ENCODE data around the gene NRTN. TPM values are rescaled to one million over a fixed set of nuclear protein-coding genes. Genes with fewer than 3 reads are reported as not detected.
"Not testable (repeated sequence)": the region's sequence is repeated elsewhere in the genome, so short reads cannot be mapped to it uniquely, and the experiment has no call there.

The NRTN gene
- polyA plus RNA-seq, 1 experiment, result 0.22 TPM

- CTCF ChIA-PET, result interaction anchor here (3.6 kb wide), 1 partner anchor 22 kb away, joined by 32 read pairs; no protein-coding TSS in a partner anchor
These were observed 32.5 kb upstream of the NRTN start for GRCh38 chr19:5772416-5772815.

DNA sequence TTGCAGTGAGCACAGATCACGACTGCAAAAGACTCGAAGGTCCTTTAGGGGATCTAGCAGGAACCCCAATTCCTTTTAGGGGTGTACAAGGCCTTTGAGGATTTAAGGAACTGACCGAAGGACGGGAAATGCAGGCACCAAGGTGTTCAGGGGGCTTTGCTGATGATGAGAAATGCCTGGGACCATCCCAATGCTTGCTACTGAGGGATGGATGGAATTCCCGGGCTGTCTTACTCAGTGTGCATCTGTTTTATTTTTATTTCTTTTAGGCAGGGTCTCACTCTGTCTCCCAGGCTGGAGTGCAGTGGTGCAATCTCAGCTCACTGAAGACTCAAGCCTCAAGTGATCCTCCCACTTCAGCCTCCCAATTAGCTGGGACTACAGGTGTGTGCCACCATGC lies 31.6 kb upstream of the NRTN start:
- CTCF ChIA-PET, result interaction anchor here (0.6 to 3.6 kb wide), 5 partner anchors 15 to 53 kb away, joined by 3 to 32 read pairs (median 5); partner anchors contain the start of genes CATSPERD and DUS3L
- no peak for TF ChIP-seq CTCF (IDR thresholded peaks at IDR 0.05; ENCODE audit: insufficient read depth, low read depth, low read length)
- no peaks in the 10 kb centered on the region for H3K27me3 ChIP-seq (ENCODE audit: control insufficient read depth, insufficient read depth, low read length)
- POLR2A ChIA-PET, result interaction anchor here (0.6 kb wide), 1 partner anchor 319 kb away, joined by 5 read pairs; no protein-coding TSS in a partner anchor
- H3K36me3 ChIP-seq (ENCODE audit: control insufficient read depth, insufficient read depth, low read length), result no peaks in the 10 kb centered on the region
- no peak for DNase-seq (ENCODE audit: low read depth)
- H3K4me3 ChIP-seq (ENCODE audit: low read depth, low read length), result no peak overlapping the region

More at GRCh38 chr19:5772416-5772815, 32.5 kb upstream of the NRTN start:
- Histone ChIP-seq H3K36me3 (ENCODE audit: control insufficient read depth, insufficient read depth, low read length) (no peaks in the 10 kb centered on the region), H3K27me3 (ENCODE audit: control insufficient read depth, insufficient read depth, low read length) (no peaks in the 10 kb centered on the region), H3K4me3 (ENCODE audit: low read depth, low read length) (no peak overlapping the region)
- POLR2A ChIA-PET, result interaction anchor here (0.6 kb wide), 1 partner anchor 22 kb away, joined by 10 read pairs; no protein-coding TSS in a partner anchor
- DNase-seq (ENCODE audit: low read depth), result no peak
- no peak for TF ChIP-seq CTCF (IDR thresholded peaks at IDR 0.05; ENCODE audit: insufficient read depth, low read depth, low read length)

- no peak for DNase-seq (ENCODE audit: low read depth)
- H3K27me3 ChIP-seq (ENCODE audit: control insufficient read depth, insufficient read depth, low read length), result no peaks in the 10 kb centered on the region
- H3K4me3 ChIP-seq (ENCODE audit: low read depth, low read length), result no peak overlapping the region
- TF ChIP-seq CTCF (IDR thresholded peaks at IDR 0.05; ENCODE audit: insufficient read depth, low read depth, low read length), result no peak
- CTCF ChIA-PET, result interaction anchor here (1.0 to 3.6 kb wide), 5 partner anchors 13 to 30 kb away, joined by 3 to 32 read pairs (median 5); no protein-coding TSS in a partner anchor
- no peaks in the 10 kb centered on the region for H3K36me3 ChIP-seq (ENCODE audit: control insufficient read depth, insufficient read depth, low read length)
- POLR2A ChIA-PET, result interaction anchor here (0.7 kb wide), 1 partner anchor 19 kb away, joined by 14 read pairs; no protein-coding TSS in a partner anchor
These were observed 29.9 kb upstream of the NRTN start for GRCh38 chr19:5774921-5775320.

DNA sequence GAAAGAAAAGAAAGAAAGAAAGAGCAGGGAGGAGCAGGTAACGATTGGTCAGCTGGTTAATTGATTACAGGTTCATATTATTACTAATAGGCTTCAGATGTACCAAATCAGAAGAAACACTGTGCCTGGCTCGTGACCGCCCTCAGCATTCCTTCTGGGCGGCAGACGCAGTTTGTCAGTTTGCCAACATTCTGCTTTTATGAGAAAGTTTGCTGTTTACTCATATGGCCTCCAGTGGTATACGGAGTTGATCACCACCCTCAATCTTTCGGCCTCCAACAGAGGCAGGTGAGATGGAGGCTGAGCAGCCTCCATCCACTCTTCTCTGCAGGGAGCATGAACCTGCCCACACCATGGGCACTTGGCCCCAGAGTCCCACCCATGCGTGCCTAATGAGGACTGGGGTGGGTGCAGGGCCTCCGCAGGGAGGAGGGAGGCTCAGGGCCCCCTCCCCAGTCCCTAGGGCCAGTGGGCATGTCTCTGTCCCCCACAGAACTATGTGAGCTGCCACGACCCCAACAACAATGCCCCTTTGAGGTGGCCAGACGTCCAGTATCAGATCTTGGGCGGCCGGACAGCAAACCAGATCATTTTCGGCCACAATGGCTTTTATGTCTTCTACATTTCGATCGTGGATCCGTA lies 29.1 kb upstream of the NRTN start:
- ChIA-PET CTCF (interaction anchor here (1.0 to 3.6 kb wide), 2 partner anchors 18 to 28 kb away, joined by 5 to 32 read pairs; no protein-coding TSS in a partner anchor), POLR2A (interaction anchor here (0.7 kb wide), 1 partner anchor 18 kb away, joined by 14 read pairs; no protein-coding TSS in a partner anchor)
- TF ChIP-seq CTCF (IDR thresholded peaks at IDR 0.05; ENCODE audit: insufficient read depth, low read depth, low read length), result no peak
- H3K27me3 ChIP-seq (ENCODE audit: control insufficient read depth, insufficient read depth, low read length), result no peaks in the 10 kb centered on the region
- DNase-seq (ENCODE audit: low read depth), result peak; percentile 65
- H3K36me3 ChIP-seq (ENCODE audit: control insufficient read depth, insufficient read depth, low read length), result no peaks in the 10 kb centered on the region
- H3K4me3 ChIP-seq (ENCODE audit: low read depth, low read length), result no peak overlapping the region

- ChIA-PET CTCF (interaction anchor here (0.9 to 1.2 kb wide), 2 partner anchors 16 to 190 kb away, joined by 3 to 4 read pairs; no protein-coding TSS in a partner anchor), POLR2A (no interaction called here)
- no peak overlapping the region for H3K4me3 ChIP-seq (ENCODE audit: low read depth, low read length)
- no peak for DNase-seq (ENCODE audit: low read depth)
- no peaks in the 10 kb centered on the region for H3K27me3 ChIP-seq (ENCODE audit: control insufficient read depth, insufficient read depth, low read length)
- H3K36me3 ChIP-seq (ENCODE audit: control insufficient read depth, insufficient read depth, low read length), result no peaks in the 10 kb centered on the region
- no peak for TF ChIP-seq CTCF (IDR thresholded peaks at IDR 0.05; ENCODE audit: insufficient read depth, low read depth, low read length)
These were observed 26.5 kb upstream of the NRTN start for GRCh38 chr19:5778402-5778801.

DNA sequence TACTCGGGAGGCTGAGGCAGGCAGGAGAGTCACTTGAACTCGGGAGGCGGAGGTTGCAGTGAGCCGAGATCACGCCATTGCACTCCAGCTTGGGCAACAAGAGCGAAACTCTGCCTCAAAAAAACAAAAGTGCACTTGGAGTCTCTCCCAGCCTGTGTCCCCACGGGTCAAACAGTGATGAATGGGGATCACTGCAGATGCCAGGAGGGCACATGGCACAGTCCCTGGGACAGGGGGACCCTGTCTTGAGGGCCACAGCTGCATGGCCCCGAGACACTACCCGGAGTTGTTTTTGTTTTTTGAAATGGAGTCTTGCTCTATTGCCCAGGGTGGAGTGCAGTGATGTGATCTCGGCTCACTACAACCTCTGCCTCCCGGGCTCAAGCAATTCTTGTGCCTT lies 24.0 kb upstream of the NRTN start:
- H3K4me3 ChIP-seq (ENCODE audit: low read depth, low read length); H3K36me3 ChIP-seq (ENCODE audit: control insufficient read depth, insufficient read depth, low read length); POLR2A ChIA-PET; H3K27me3 ChIP-seq (ENCODE audit: control insufficient read depth, insufficient read depth, low read length); DNase-seq (ENCODE audit: low read depth): not testable (repeated sequence)
- CTCF ChIA-PET, result interaction anchor here (1.5 to 1.8 kb wide), 2 partner anchors 14 to 23 kb away, joined by 4 to 5 read pairs; no protein-coding TSS in a partner anchor

Measured in BJ (cell line).